ENCODE results near the gene DLGAP1.

GRCh38 chr18:4233468-4233867, 221.6 kb downstream of the DLGAP1 start:
- TF ChIP-seq CTCF (IDR thresholded peaks at IDR 0.05 in 2 of 3, conservative IDR thresholded peaks at IDR 0.05 in 1 of 3; ENCODE audit: borderline replicate concordance in 1 of 3, insufficient read depth in 1 of 3, low read depth in 2 of 3, low read length in 2 of 3), result no peak
- no peak for TF ChIP-seq ATF3 (IDR thresholded peaks at IDR 0.05)
- no peak for TF ChIP-seq POLR2AphosphoS5 (IDR thresholded peaks at IDR 0.05; ENCODE audit: low read depth, low read length)
- no peak for TF ChIP-seq SRF (IDR thresholded peaks at IDR 0.05; ENCODE audit: low read depth)
- TF ChIP-seq REST (IDR thresholded peaks at IDR 0.05; ENCODE audit: low read depth), result no peak
- no peak for TF ChIP-seq MAX (IDR thresholded peaks at IDR 0.05)
- TF ChIP-seq EZH2 (IDR thresholded peaks at IDR 0.05), result no peak
- TF ChIP-seq TCF7L2 (IDR thresholded peaks at IDR 0.05; ENCODE audit: borderline replicate concordance, extremely low read depth, insufficient read depth, insufficient read length), result no peak
- no peak for TF ChIP-seq SIN3A (IDR thresholded peaks at IDR 0.05; ENCODE audit: low read depth)

Measured in HCT116 (cell line).